KOPT-K1 (cell line): Measurements from ENCODE around the gene GABRR2.

Source experiments
- H3K27ac ChIP-seq: fragments of 200-600 bp; sonication (generic); 2 replicates; pipeline ENCODE4 v1.5.1; 2016; ENCODE audit warnings: antibody characterized with exemption, mild to moderate bottlenecking, low read depth, low read length; ENCODE audit not compliant: poor library complexity, severe bottlenecking
- H3K36me3 ChIP-seq: fragments of 200-600 bp; sonication (generic); 2 replicates; pipeline ENCODE4 v1.5.1; 2017; ENCODE audit warnings: antibody characterized with exemption, mild to moderate bottlenecking, low read length, moderate library complexity; ENCODE audit not compliant: insufficient read depth
- H3K9me3 ChIP-seq: fragments of 200-600 bp; sonication (generic); 2 replicates; pipeline ENCODE4 v1.5.1; 2017; ENCODE audit warnings: antibody characterized with exemption, low read length, mild to moderate bottlenecking; ENCODE audit not compliant: insufficient read depth, poor library complexity, severe bottlenecking

Gene GABRR2

DNA sequence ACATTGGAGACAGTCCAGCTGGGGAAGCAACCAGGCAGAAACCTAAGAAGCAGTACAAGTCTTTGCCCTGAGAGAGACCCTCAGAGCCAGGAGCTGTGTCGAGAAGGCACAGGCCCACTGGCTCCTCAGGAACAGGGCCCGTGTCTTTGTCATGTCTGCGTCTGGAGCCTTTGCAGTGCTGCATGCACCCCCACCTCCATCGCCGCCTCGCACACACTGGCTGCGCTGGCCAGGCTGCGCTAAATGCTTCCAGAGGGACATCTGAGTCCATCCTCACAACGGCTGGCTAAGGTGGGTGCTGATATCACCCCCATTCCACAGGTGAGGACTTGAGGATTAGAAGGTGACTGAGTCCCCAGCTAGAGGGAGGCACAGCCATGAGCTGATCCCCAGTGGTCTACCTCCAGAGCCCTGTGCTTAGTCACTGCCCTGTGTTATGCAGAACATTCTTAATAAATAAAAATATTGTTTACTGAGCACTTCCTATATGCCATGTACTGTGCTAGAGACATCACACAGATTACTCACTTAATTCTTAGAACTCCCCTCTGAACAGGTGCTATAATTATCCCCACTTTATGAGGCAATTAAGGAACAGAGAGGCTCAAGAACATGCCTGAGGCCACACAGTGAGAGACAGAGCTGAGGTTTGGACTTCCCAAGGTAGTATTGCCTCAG is 27.6 kb downstream of the GABRR2 start:
- H3K36me3 ChIP-seq, result no peaks in the 10 kb centered on the region
- H3K9me3 ChIP-seq, result no peaks in the 10 kb centered on the region
- H3K27ac ChIP-seq, result no peak overlapping the region

DNA sequence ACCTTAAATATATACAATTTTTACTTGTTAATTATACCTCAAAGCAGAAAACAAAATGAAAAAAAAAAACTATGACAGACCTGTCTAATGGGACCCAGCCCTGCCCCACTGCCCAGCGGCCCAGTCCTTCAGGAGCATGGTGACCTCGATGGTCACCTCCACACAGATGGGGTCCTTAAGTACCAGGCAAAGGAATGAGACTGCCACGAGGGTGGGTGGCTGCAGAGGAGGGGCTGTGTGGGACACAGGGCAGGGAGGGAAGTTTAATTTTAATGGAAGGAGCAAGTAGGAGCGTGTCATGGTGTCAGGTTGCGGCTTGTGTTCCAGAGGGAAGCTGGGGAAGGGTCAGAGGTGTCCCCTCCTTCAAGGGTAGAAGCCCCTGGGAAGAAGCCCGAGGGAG is 28.6 kb downstream of the GABRR2 start:
- Histone ChIP-seq H3K36me3 (no peaks in the 10 kb centered on the region), H3K27ac (no peak overlapping the region), H3K9me3 (no peaks in the 10 kb centered on the region)

DNA sequence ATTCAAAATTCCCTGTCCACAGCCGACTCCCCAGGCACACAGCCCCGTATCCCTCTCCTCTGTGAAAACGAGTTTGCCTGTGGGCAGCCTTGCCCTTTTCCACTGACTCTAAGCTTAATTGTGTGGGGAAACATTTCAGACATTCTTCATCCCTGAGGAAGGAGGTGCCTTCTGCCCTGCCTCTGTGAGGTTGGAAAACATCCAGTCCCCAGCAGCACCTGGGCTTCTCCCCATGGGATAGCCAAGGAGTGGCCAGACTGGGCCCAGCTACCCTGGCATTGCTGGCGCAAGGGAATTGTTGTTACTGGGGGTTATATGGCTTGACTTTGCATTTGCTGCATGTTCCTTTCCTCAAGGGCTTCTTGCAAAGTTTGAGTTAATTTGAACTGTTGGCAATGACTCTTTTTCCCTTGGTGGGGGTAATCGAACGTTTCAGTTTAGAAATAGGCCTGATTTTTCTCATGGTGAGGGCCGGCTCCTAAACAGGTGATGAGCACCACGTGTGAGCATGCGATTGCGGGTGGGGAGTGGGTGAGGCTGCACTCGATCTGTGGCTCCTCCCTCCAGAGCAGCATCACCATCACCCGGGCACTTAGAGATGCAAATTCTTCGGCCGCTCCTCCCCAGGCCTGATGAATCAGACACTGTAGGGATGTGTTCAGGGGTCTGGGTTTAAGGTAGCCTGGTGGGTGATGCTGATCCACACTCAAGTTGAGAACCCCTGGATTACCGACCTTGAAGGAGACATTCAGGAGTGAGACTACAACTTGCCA is 29.9 kb downstream of the GABRR2 start:
- Histone ChIP-seq H3K9me3 (no peaks in the 10 kb centered on the region), H3K36me3 (no peaks in the 10 kb centered on the region), H3K27ac (no peak overlapping the region)

DNA sequence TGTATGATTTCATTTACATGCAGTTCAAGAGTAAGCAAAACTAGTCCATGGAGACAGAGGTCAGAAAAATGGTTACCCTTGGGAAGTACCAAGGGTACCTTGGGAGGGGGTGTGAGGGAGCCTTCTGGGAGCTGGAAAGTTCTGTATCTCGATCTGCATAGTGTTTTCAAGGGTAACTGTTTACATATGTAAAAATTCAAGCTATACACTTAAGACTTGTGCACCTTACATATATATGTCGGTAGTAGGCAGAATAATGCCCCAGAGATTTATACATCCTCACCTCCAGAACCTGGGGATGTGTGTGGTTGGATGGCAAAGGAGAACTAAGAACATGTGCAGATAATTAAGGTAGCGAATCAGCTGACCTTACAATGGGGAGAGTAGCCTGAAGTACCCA is 31.0 kb downstream of the GABRR2 start:
- H3K27ac ChIP-seq, result no peak overlapping the region
- no peaks in the 10 kb centered on the region for H3K36me3 ChIP-seq
- no peaks in the 10 kb centered on the region for H3K9me3 ChIP-seq

DNA sequence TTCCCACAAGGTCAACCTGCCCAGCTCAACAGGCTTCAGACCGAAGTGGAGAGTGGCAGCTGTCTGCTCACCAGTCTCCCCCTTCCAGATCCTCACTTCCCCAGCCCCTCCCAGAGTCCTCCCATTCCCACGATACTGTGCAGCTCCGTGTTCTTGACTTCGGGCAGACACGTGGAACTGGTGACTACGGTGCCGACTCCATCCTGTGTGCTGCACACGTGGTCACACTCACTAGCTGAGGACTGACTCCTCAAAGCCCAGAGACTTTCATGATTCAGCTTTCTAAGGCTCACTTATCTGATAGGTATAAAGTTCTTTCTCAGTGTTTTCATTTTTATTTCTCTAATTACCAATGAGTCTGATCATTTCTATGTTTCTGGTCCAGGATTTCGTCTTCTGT is 32.4 kb downstream of the GABRR2 start:
- Histone ChIP-seq H3K9me3 (no peaks in the 10 kb centered on the region), H3K36me3 (no peaks in the 10 kb centered on the region), H3K27ac (no peak overlapping the region)

DNA sequence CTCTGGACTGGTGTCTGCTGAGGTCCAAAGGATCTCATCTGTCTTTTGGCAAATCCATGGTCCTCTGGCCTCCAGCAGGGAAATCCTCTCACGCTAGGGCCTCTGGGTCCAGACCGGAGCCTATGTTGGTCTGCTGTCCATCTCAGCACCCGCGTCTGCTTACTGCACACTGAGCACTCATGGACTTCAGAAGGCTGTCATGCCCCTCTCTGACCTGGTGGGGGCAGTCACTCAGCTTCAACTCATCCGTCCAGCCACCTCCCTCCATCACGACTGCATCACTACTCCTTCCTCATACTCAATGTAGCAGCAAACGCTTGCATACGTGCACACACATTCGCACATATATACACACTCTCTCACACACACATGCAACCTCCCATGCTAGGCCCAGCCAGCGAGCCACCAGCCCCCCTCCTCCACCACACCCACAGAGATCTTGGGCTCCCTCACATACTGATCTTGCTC is 33.3 kb downstream of the GABRR2 start:
- no peaks in the 10 kb centered on the region for H3K36me3 ChIP-seq
- no peaks in the 10 kb centered on the region for H3K9me3 ChIP-seq
- H3K27ac ChIP-seq, result no peak overlapping the region

DNA sequence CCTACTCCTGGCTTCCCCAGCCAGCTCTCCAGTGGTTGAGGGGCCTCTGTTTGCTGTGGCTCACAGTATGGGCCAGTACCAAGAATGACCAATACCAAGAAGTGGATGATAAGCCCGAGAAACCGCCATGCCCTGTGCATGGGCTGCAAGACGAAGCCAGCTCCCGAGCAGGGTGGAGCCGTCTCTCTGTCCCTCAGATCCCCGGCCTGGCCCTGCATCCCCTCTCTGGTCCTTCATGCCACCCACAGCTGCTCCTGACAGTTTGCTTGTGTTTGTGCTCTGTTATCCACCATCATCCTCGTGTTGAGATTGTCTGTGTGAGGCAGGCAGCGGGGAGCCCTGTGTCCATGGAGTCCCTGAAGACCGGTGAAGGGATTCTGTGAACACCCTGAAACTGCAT is 36.1 kb downstream of the GABRR2 start:
- Histone ChIP-seq H3K36me3 (no peaks in the 10 kb centered on the region), H3K27ac (no peak overlapping the region), H3K9me3 (no peaks in the 10 kb centered on the region)

DNA sequence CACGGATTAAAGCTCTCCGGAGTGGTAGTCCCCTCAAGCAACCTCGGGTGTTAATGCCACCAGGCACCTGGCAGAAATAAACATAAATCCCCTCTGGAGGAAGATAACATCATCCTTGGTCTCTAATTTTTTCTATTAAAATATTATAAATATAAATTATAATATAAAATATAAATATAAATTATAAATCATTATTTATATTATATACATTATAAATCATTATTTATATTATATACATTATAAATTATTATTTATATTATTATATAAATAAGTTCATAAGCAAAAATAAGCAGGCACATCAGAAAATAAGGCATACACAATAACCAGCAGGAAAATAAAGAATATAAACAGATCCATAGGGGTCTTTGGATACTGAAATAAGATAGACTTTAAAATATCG is 39.2 kb downstream of the GABRR2 start:
- no peaks in the 10 kb centered on the region for H3K36me3 ChIP-seq
- no peak overlapping the region for H3K27ac ChIP-seq
- H3K9me3 ChIP-seq, result no peaks in the 10 kb centered on the region

DNA sequence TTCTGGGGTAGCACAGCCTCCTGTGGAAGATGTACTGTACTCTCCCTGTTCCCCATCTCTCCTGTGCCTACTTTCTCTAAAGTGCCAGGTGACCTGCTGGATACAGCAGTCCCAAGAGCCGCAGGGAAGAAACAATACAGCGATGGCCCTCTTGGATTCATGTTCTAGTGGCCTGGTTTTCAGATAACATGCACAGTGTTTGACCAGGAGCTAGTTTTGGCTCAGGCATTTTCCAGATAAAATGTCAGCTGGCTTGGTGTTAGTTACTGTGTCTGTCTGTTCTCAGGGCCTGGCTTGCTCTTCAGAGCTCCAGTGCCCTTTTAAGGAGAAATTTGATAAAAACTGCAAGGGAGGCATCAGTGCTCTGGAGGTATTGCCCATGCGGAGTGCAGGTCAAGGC is 41.3 kb downstream of the GABRR2 start:
- no peaks in the 10 kb centered on the region for H3K9me3 ChIP-seq

DNA sequence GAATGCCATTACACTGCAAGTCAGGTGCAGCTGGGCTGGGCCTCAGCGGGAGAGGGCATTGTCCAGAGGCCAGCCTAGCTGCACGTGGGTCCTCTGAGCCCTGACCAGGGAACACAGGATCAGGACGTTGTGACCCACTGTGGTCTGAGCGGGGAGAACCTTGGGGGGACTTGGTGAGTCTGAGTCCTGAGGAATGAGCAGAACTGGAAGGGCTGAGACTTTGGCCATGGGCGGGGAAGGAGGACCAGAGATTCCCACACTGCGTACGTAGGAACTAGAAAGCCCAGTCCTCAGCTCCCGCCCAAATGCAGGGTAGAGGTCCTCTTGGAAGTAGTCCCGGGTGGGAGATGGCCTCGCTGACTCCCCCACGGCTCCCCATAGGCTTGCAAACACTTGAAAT is 42.5 kb downstream of the GABRR2 start:
- no peaks in the 10 kb centered on the region for H3K36me3 ChIP-seq
- H3K9me3 ChIP-seq, result no peaks in the 10 kb centered on the region
- no peak overlapping the region for H3K27ac ChIP-seq

More for the DNA sequence above, 41.3 kb downstream of the GABRR2 start:
- Histone ChIP-seq H3K36me3 (no peaks in the 10 kb centered on the region), H3K27ac (no peak overlapping the region)

DNA sequence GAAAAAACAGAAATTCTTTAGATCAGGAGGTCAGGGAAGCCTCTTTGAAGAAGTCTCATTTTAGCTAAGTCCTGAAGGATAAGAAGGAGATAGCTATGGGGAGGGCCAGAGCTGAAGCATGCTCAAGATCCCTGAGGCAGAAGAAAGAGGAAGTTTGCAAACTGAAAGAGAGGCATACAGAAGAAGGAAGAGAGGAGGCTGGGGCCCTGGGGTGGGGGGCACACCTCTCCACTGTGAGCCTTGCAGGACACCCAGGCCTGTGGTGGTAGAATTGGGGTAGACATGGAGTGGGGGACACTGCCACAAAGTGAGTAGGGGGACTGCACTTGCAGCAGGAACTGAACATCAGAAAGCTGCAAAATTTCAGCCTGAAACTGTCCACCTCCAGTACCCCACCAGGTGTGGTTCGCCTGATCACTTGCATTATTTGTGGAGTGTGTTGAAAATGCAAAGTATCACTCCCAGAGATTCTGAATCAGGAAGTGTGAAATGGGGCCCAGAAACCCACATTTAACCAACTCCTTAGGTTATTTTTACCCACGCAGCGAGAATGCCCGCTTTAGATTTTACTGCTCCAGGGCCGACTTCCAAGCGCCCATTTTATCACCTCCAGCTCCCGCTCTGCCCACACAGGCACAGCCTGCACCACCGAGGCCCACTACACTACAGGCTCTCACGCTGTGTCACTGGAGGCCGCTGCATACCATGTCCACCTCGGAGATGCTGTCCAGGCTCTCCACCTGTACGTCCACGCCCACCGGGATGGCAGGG is 44.0 kb downstream of the GABRR2 start:
- Histone ChIP-seq H3K36me3 (no peaks in the 10 kb centered on the region), H3K9me3 (no peaks in the 10 kb centered on the region), H3K27ac (no peak overlapping the region)

DNA sequence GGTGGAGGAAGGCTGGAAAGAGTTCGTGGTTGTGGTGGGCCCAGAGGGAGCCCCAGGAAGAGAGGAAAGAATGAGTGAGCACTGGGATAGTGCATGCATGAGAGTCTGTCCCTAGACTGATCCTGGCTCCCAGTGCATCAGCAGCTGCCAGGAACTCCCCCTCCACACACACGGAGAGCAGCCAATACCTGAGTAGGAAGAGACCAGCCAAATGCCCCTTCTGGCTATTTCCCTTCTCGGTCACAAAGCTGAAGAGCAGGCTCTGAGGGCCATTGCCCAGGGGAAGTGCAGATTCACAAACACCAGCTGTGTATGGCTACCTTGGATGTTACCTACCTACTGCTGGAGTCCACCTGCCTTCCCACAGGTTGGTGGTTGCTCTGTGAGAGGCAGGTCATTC is 45.1 kb downstream of the GABRR2 start:
- Histone ChIP-seq H3K9me3 (no peaks in the 10 kb centered on the region), H3K36me3 (no peaks in the 10 kb centered on the region), H3K27ac (no peak overlapping the region)

DNA sequence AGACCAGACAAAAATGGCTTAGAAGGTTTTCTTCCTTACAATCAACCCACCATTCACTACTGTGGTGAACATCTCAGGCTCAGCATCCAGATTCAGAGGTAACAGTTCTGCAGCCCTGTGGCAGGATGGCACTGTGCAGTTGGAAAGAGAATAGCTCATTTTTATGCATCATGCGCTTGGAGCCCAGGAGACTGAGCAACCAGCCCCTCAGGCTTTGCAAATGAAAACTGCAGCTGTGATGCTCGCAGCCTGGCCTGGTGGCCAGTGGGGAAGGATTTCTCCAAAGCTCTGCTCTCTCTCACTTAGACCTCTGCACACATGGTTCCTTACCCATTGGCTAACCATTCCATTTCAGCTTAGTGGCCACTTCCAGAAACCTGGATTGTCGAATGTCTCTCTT is 45.8 kb downstream of the GABRR2 start:
- Histone ChIP-seq H3K36me3 (no peaks in the 10 kb centered on the region), H3K27ac (no peak overlapping the region), H3K9me3 (no peaks in the 10 kb centered on the region)

DNA sequence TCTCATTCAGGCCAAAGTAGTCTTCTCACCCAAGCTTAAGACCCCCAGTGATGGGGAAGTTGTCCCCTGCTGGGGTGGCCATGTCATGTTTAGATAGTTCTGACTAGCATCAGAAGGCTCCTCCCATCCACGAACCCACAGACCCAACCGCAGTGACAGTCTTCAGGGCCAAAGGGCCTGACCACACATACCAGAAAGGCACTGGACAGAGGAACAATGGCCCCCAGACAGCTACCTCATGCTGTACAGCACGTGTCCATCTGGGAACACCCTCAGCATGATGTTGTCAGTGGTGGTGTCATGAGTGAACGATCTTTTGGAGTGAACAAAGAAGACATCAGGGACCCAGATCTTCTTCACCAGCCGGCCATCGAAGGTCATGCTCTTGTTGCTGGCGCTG is 46.3 kb downstream of the GABRR2 start:
- H3K9me3 ChIP-seq, result no peaks in the 10 kb centered on the region
- no peak overlapping the region for H3K27ac ChIP-seq

DNA sequence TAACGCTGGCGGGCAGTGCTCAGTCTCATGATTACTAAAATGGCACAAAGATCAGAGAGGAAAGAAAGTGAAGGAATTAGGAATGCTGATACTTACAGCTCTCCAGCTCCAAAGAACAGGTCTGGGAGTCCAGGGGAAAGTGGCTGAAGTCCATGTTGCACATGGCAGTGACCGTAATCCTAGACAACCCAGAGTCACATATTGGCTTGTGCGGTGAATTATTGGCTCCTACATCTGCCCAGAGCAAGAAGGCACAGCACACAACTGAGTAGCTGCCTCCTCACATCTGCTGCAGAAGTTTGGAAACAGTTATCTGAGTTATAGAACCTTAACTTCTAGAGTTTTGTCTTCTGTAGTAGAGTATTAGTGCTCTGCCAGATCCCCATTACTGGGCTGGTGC is 47.2 kb downstream of the GABRR2 start:
- H3K27ac ChIP-seq, result no peak overlapping the region
- no peaks in the 10 kb centered on the region for H3K9me3 ChIP-seq
- no peaks in the 10 kb centered on the region for H3K36me3 ChIP-seq

More for the DNA sequence above, 46.3 kb downstream of the GABRR2 start:
- H3K36me3 ChIP-seq, result no peaks in the 10 kb centered on the region
